ENCODE results near the gene KIFC3. TPM values are rescaled to one million over a fixed set of nuclear protein-coding genes. Genes with fewer than 3 reads are reported as not detected.
A peak's percentile ranks its signal among the peaks of the same experiment; 100 is the strongest.

KIFC3 gene
- total and polyA plus RNA-seq, 2 of the 8 experiments (the other 6 are each of a cell fraction or from before 2014, with no cell fraction given): 2.1 to 7.1 TPM

GRCh38 chr16:57720142-57720575 lies 82.1 kb downstream of the KIFC3 start:
- H3K56ac ChIP-seq (replicated peaks; ENCODE audit: insufficient read length, low read depth, low read length): no peak overlapping the region
- DNase-seq (ENCODE audit: low read depth in 1 of 2, low spot score in 2 of 2) (peak in 1 of 2 experiments; percentile 60), FAIRE-seq (no peak)
- no peak overlapping the region for H3K23ac ChIP-seq (ENCODE audit: insufficient read length)
- H3K79me2 ChIP-seq (ENCODE audit: control insufficient read depth in 1 of 2, insufficient read depth in 2 of 2, low read length in 2 of 2): no peaks in the 10 kb centered on the region
- no peak overlapping the region for H3K27ac ChIP-seq (ENCODE audit: low read depth, low read length)
- H3K4ac ChIP-seq (replicated peaks; ENCODE audit: insufficient read length, low read depth, low read length): no peak overlapping the region
- H3K4me2 ChIP-seq (ENCODE audit: insufficient read depth in 1 of 2, low read depth in 2 of 2, low read length in 2 of 2): no peak overlapping the region
- H2BK12ac ChIP-seq (ENCODE audit: low read depth, low read length): no peak overlapping the region
- POLR2A ChIA-PET (ENCODE audit: partially characterized antibody): no interaction called here
- no peak overlapping the region for H3K4me3 ChIP-seq (ENCODE audit: extremely low read depth in 1 of 4, insufficient read depth in 2 of 4, low read depth in 3 of 4, low read length in 4 of 4)
- H2AK5ac ChIP-seq (ENCODE audit: low read depth, low read length): no peak overlapping the region
- CTCF ChIA-PET (ENCODE audit: partially characterized antibody): interaction anchor here (1.0 to 2.4 kb wide), 7 partner anchors 9 to 144 kb away, joined by 3 to 9 read pairs (median 5); no protein-coding TSS in a partner anchor
- no peaks in the 10 kb centered on the region for H3K23me2 ChIP-seq (ENCODE audit: low read depth, low read length)
- WGBS, 2 experiments (ENCODE audit: extremely low coverage in 1 of 2, insufficient coverage in 1 of 2, insufficient read length in 1 of 2, insufficient replicate concordance in 2 of 2, low coverage in 1 of 2, low lambda C conversion rate in 2 of 2, missing lambda C conversion rate in 1 of 2): 84% methylated on average over 3 of the region's 3 CpGs; no CpG with 5 or more reads in 1 of the 2 experiments
- no peak overlapping the region for H2BK5ac ChIP-seq (ENCODE audit: low read depth, low read length)
- H2BK20ac ChIP-seq (ENCODE audit: low read length): no peak overlapping the region
- H4K5ac ChIP-seq (ENCODE audit: insufficient read length, low read depth, low read length): no peak overlapping the region
- no peaks in the 10 kb centered on the region for H3K36me3 ChIP-seq (ENCODE audit: control insufficient read depth in 2 of 4, insufficient read depth in 4 of 4, low read length in 3 of 4)
- H4K8ac ChIP-seq (ENCODE audit: extremely low read depth, insufficient read depth, low read length): no peak overlapping the region
- H2BK15ac ChIP-seq (ENCODE audit: low read length): no peak overlapping the region
- H3K18ac ChIP-seq (ENCODE audit: extremely low read depth, low read length): no peak overlapping the region
- H4K20me1 ChIP-seq (replicated peaks in 1 of 2; ENCODE audit: control insufficient read depth in 1 of 2, insufficient read depth in 2 of 2, low read length in 2 of 2): no peaks in the 10 kb centered on the region
- H3K9me3 ChIP-seq (ENCODE audit: insufficient read depth in 2 of 2, low read depth in 1 of 2, low read length in 1 of 2): no peaks in the 10 kb centered on the region
- no peak overlapping the region for H3K9ac ChIP-seq (replicated peaks in 1 of 4; ENCODE audit: extremely low read depth in 1 of 4, low read depth in 3 of 4, low read length in 3 of 4)
- no peak overlapping the region for H4K91ac ChIP-seq (replicated peaks; ENCODE audit: insufficient read length, low read length)
- TF ChIP-seq, protein P1, sequence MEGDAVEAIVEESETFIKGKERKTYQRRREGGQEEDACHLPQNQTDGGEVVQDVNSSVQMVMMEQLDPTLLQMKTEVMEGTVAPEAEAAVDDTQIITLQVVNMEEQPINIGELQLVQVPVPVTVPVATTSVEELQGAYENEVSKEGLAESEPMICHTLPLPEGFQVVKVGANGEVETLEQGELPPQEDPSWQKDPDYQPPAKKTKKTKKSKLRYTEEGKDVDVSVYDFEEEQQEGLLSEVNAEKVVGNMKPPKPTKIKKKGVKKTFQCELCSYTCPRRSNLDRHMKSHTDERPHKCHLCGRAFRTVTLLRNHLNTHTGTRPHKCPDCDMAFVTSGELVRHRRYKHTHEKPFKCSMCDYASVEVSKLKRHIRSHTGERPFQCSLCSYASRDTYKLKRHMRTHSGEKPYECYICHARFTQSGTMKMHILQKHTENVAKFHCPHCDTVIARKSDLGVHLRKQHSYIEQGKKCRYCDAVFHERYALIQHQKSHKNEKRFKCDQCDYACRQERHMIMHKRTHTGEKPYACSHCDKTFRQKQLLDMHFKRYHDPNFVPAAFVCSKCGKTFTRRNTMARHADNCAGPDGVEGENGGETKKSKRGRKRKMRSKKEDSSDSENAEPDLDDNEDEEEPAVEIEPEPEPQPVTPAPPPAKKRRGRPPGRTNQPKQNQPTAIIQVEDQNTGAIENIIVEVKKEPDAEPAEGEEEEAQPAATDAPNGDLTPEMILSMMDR (IDR thresholded peaks at IDR 0.05; ENCODE audit: control extremely low read depth in 1 of 3, insufficient read depth in 1 of 3, low read depth in 1 of 3, low read length in 3 of 3): peak; percentile 57 to 63 (median 61)
- TF ChIP-seq RAD21 (IDR thresholded peaks at IDR 0.05 in 1 of 2, conservative IDR thresholded peaks at IDR 0.05 in 1 of 2; ENCODE audit: low read depth in 2 of 2, low read length in 2 of 2) (peak; percentile 43 to 67), BACH1 (IDR thresholded peaks at IDR 0.05; ENCODE audit: low read length) (no peak)
- H3K79me1 ChIP-seq (ENCODE audit: low read depth, low read length): no peaks in the 10 kb centered on the region
- no peaks in the 10 kb centered on the region; a peak in 1 of 7 replicates for H3K27me3 ChIP-seq (replicated peaks in 1 of 4; ENCODE audit: control insufficient read depth in 3 of 4, extremely low read depth in 1 of 4, insufficient read depth in 3 of 4, low read length in 3 of 4)
- no peak overlapping the region for H3K14ac ChIP-seq (ENCODE audit: insufficient read length)
- no peak overlapping the region for H2AFZ ChIP-seq (ENCODE audit: low read length)
- H3K4me1 ChIP-seq (replicated peaks in 1 of 4; ENCODE audit: control insufficient read depth in 3 of 4, insufficient read depth in 4 of 4, low read length in 3 of 4): no peaks in the 10 kb centered on the region
- no peak overlapping the region for H2BK120ac ChIP-seq (replicated peaks; ENCODE audit: low read depth, low read length)
